GM19452 (cell line): Measurements from ENCODE around the gene ATP8B4.
A peak's percentile ranks its signal among the peaks of the same experiment; 100 is the strongest.

Source experiments
- ATAC-seq: cut with Tn5 transposase; IDR thresholded peaks from one replicate; pipeline ENCODE4 v1.9.1; 2021; ENCODE audit not compliant: unreplicated experiment

ATP8B4 gene

DNA sequence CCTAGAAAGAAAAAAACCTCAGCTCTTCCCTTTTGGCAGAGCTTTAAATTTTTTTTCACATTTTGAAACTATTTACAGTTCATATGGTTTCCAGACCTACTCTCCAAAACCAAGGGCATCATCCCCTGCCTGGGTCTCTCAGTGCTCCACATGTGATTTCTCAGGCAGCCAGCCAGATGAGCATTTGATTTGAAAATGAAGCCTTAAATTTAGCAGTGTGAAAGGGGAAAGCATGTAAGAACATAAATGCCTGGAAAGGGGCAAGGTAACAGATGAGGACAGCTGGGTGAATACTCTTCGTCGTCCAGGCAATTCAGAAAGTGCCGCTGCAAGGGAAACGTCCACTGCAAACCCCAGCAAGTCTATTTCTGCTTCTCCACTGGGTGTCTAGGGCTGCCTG lies 94.8 kb downstream of the ATP8B4 start:
- no peak for ATAC-seq

GRCh38 chr15:50018491-50018890 lies 100.5 kb downstream of the ATP8B4 start:
- ATAC-seq = no peak

DNA sequence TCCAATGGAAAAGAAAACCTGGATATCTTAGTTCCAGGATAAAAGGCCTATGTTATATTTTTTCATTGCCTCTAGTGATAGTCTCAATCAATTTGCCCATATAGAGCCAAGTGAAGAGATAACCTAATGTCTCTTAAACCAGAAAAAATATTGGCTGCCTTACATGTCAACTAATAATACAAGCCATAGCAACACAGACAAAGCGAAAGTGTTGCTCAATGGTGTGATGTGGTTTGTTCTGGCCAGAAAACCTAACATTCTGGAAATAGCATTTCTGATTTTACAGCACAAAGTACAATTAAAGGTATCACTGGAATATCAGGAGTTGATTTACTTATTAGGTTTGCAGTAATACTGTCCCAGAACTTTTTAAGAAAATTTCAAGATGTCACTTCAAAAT lies 101.5 kb downstream of the ATP8B4 start:
- ATAC-seq = no peak

DNA sequence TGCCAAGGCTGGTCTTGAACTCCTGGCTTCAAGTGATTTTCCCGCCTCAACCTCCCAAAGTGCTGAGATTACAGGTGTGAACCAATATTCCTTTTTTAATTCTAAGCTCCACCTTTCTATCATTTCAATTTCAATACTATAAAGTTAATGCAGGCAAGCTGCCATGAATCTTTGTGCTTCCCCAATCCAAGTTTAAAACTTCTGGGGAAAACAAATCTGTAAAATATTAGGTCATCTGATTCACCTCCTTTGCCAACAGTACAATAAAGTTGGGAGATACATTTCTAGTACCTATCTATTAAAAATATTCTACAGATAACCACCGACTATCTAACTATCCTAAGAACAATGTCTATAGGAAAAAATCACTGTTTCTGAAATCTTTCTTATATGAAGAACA lies 102.1 kb downstream of the ATP8B4 start:
- no peak for ATAC-seq

- no peak for ATAC-seq
Observed at GRCh38 chr15:50012790-50013189, 106.2 kb downstream of the ATP8B4 start.

- no peak for ATAC-seq
Observed at GRCh38 chr15:50009634-50010033, 109.4 kb downstream of the ATP8B4 start.

- peak; percentile 99 for ATAC-seq
Observed at GRCh38 chr15:50003786-50004334, 115.2 kb downstream of the ATP8B4 start.

GRCh38 chr15:49991587-49991986 lies 127.4 kb downstream of the ATP8B4 start:
- no peak for ATAC-seq

GRCh38 chr15:49990835-49991545 lies 128.0 kb downstream of the ATP8B4 start:
- no peak for ATAC-seq

DNA sequence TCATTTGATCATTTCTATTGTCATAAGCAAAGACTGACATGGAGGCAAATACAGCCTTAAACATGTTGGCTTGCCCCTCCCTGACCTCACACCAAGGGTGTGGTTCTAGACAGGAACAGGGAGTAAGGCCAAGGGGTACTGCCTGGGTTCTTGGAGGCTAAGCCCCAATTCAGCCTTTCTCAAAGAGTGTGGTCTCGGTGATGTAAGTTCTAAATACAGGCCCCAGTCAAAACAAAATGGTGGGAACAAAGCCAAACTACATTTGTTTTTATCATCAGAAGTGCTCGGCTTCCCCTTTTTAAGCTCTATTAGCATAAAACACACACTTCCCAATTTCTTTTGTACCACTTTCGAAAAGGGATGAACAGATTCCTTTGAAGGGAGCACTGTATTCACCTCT lies 129.5 kb downstream of the ATP8B4 start:
- no peak for ATAC-seq

- no peak for ATAC-seq
Observed at GRCh38 chr15:49988766-49989165, 130.3 kb downstream of the ATP8B4 start.

DNA sequence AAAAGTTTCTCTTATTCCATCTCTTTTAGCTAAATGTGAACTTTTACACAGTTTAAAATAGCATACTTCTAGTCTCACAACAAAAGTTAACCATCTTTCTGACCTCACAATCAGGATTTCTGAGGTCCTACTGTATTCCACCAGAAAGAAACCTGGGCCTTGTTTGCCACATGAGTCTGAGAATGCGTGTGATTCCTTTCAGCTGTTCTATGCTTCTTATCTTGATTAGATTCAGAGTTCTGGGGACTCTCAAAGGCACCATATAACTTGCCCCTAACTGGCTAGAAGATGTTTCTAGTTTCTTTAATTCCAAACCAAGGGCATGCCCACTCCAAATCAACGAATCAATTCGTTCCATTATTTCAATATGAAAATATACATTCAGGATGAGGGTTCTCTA lies 131.1 kb downstream of the ATP8B4 start:
- no peak for ATAC-seq

GRCh38 chr15:49987198-49987785 lies 131.7 kb downstream of the ATP8B4 start:
- ATAC-seq = no peak

GRCh38 chr15:49986326-49986725 lies 132.7 kb downstream of the ATP8B4 start:
- ATAC-seq = no peak

DNA sequence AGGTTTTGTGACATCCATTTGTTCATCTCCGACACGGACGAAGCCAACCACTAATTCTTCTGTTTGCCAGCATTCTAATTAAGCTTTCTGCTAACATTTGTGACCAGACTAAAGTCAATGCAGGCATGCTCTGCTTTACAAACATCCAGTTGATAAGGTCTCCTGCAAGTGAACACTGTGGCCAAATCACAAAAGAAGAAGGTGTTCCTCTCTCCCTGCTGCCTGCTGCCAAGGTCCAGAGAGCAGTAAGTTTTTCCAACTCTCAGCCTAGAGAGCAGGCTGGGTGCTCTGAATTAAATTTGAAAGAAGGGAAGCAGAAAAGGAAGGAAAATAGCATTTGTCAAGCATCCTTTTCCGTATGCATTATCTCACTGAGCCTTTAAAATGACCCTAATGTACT lies 133.6 kb downstream of the ATP8B4 start:
- no peak for ATAC-seq

GRCh38 chr15:49984436-49984835 lies 134.6 kb downstream of the ATP8B4 start:
- no peak for ATAC-seq

DNA sequence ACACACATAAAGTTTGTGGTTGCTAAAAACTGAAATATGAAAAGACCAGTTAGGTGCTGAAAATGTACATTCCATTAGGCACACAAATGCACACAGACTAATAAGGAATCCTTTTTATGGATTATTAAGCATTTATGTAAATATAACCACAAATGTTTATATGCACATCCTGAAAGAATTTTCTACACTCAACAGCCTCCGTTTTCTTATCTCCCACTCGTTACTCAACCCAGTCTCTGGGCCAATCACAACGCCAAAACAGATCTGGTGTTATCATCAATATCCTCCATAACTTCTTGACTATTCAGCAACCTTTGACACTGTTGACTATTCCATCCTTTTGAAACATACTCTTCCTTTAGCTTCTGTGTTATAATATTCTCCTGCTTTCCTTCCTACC lies 136.4 kb downstream of the ATP8B4 start:
- ATAC-seq = no peak

GRCh38 chr15:49979705-49980382 lies 139.2 kb downstream of the ATP8B4 start:
- ATAC-seq = no peak

GRCh38 chr15:49978121-49978520 lies 140.9 kb downstream of the ATP8B4 start:
- ATAC-seq = no peak

DNA sequence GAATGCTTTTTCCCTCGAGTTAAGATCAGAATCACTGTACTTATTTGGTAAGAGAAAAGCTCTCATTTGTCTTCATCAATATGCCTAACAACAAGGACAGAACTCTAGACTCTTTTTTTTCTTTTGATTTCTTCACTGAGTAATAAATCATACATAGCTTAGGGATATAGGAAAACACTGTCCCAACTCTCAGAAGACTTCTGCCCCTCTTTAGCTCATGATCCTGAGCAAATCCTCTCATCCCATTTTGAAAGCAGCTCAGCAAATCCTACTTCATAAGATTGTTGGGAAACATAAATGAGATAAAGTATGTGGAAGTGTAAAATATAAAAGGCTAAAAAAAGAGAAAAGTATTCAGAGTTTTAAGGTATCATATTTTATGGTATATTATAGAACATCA lies 141.7 kb downstream of the ATP8B4 start:
- ATAC-seq = no peak

DNA sequence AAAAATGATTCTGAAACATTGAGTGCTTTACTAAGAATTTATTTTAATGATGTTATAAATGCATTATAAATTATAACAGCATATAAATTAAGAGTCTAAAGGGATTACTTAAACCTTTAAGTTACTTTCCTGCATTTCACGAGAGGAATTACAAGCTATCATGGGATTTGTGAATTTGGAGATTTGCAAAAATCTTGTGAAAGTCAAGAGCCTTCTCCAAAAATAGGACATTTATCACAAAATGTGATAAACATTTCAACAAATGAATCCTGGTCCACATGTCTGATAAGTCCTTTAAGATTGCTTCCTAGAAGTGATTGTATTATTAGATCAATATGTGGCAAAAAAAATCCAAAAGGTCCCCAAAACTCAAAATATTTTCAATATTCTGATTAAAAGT lies 154.5 kb downstream of the ATP8B4 start:
- no peak for ATAC-seq

DNA sequence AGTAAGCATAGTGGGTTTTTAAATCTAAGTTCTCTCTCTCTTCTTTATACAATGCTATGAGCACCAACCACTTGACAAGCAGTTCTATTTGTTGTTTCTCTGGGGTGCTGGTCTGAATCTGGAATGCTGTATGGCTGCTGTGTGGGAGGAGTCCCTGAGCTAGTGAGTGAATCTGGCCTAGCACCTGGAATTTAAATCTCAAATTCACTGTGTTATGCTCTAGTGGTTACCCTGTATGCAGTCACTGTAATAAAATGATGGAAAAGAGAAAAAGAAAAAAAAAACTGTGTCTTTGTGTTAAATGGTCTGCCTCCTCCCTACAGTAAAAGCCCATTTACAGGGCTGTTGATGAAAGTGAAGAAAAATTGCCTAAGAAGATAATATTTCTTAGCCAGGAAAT lies 155.0 kb downstream of the ATP8B4 start:
- ATAC-seq = no peak
